CD4-positive, alpha-beta T cell treated with Interleukin-6 for 4 hours (primary cell): ENCODE data around the gene DEAF1.
"Not testable (repeated sequence)": the region's sequence is repeated elsewhere in the genome, so short reads cannot be mapped to it uniquely, and the experiment has no call there.

ENCODE experiments used
- DNase-seq: peaks from one replicate; pipeline ENCODE4 v3.0.0-alpha.2; 2020; ENCODE audit warnings: mixed read lengths

Gene DEAF1

DNA sequence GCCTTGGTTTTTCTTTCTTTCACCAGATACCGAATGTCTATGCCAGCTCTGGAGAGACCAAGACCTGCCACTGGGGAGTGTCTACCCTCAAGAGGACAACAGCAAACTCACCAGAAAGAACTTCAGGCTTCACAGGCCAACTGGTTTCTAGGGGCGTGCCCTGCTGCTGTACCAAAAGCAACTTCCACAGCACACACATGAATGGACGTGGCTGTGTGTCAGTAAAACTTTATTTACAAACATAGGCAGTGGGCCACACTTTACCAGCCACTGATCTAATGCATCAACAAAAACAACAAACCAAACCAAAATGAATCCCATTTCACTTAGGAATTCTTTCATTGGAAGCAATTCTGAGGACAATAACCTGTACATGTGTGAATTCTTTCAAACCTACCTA, 16.7 kb downstream of the DEAF1 start:
- no peak for DNase-seq

GRCh38 chr11:674406-674805, 20.6 kb downstream of the DEAF1 start:
- DNase-seq, result no peak

GRCh38 chr11:673866-674265, 21.2 kb downstream of the DEAF1 start:
- DNase-seq, result no peak

- no peak for DNase-seq
These were observed 29.2 kb downstream of the DEAF1 start for GRCh38 chr11:665704-666281.

DNA sequence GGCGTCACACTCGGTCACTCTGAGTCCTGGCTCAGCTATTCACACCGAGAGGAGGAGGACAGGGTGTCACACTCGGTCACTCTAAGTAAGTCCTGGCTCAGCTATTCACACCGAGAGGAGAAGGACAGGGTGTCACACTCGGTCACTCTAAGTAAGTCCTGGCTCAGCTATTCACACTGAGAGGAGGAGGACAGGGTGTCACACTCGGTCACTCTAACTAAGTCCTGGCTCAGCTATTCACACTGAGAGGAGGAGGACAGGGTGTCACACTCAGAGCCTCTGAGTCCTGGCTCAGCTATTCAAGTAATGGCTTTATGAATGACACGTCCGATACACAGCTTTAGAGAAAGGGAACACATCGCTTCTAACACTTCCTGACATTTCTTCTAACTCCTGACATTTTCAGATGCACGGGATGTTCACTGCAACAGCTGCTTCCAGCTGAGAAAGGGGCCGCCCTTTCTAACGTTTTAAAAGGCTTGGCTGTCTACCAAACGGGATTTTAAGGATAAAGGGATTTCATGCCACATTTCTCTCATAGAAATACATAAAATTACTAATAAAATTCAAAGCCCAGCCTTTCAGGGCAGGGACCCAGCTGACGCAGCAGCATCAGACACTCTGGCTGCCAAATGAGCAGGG, 29.8 kb downstream of the DEAF1 start:
- no peak for DNase-seq

- peak; percentile 57 for DNase-seq
These were observed 32.2 kb downstream of the DEAF1 start for GRCh38 chr11:662689-663274.

- no peak for DNase-seq
These were observed 34.2 kb downstream of the DEAF1 start for GRCh38 chr11:660681-661444.

DNA sequence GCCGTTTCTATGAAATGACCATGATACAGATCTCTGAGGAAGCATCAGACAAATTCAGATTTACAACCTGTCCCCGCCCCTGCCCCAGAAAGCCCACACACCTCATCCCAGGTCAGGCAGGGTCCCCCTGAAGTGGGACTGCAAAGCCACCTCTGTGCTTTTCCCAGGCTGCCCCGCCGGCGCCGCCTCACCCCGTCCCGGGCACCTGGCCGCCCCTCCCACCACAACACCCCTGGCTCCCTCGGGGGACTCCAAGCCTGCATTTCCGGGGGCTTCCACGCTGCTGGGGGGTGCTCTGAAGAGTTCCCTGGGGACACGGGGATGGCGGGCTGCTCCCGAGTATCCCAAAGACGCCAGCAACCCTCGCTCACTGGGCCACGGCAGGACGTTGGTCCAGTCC, 34.7 kb downstream of the DEAF1 start:
- DNase-seq, result no peak

DNA sequence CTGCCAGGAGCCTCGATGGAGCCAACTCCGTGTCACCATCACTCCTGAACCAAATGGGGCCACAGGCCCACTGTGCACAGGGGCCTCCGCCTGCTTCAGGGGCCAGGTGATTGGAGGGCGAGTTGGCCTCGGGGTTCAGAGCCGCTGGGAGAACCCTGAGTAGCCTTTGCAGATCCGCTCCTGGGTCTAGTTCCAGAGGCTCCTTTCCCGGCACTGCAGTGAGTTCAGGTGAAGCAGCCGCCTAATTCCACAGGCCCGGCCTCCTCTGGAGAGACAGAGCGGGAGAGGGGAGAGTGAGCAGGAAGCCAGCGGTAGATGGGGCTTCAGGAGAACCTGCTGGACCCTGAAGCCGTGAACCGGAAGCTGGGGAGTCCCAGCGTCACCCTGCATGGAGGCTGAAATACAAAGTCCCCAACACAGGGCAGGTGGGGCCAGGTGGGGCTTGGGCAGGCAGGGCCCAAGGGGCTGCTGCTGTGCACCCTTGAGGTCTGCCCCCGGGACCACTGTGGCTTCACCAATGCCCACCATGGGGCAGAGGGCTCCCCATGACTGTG, 35.4 kb downstream of the DEAF1 start:
- no peak for DNase-seq

GRCh38 chr11:657691-658126, 37.3 kb downstream of the DEAF1 start:
- DNase-seq, result no peak

GRCh38 chr11:656866-657265, 38.2 kb downstream of the DEAF1 start:
- DNase-seq, result no peak

GRCh38 chr11:656426-656825, 38.6 kb downstream of the DEAF1 start:
- no peak for DNase-seq

DNA sequence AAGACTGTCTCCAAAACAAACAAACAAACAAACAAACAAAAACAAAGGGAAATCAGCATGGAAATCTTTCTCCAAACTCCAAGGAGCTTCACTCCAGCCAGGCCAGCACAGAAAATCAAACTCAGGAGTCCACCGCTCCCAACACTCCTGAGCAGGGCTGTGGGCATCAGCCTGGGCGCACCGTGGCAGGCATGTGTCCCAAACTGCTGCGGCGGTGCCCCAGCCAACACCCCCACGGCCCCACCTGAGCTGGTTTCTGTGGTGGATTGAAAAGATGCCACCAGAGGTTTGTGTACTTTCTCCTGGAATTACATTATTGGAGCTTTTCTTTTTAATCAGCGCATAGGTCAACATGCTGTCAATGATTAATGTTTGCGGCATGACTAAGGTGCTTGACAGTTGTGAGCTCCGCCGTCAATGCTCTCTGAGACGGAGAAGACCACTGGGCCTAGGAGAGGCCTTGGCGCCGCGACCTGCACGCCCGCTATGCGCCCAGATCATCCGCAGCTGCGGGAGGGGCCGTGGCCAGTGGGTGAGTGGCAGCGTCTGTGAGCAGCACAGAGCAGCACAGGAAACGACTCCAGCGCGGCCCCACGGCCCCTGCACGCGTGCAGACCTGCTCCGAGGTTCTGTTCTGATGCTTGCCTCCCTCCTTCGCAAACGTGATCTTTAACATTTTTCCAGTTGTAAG, 39.8 kb downstream of the DEAF1 start:
- no peak for DNase-seq

GRCh38 chr11:654444-654843, 40.6 kb downstream of the DEAF1 start:
- not testable (repeated sequence) for DNase-seq

DNA sequence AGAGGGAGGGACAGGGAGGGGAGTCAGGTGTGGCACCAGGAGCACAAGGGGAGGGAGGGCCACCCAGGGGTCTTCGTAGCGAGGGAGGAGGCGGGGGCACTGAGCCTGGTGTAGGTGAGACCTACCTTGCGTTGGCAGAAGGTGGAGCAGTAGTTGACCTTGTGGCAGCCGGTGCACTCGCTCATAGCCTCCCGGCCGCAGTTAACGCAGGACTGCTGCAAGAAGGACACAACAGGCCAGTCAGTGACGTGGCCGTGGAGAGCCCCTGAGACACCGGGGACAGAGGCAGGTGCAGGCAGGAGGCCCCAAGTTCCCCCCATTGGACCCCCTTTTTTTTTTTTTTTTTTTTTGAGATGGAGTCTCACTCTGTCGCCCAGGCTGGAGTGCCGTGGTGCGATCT, 41.2 kb downstream of the DEAF1 start:
- no peak for DNase-seq

DNA sequence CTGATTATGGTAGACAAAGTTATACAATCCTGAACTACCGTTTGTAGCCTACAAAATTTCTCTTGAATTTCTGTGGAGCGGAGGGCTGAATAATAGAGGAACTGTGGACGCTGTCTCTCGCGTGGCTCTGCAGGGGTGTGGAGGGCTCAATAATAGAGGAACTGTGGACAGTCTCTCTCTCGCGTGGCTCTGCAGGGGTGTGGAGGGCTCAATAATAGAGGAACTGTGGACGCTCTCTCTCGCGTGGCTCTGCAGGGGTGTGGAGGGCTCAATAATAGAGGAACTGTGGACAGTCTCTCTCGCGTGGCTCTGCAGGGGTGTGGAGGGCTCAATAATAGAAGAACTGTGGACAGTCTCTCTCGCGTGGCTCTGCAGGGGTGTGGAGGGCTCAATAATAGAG, 41.9 kb downstream of the DEAF1 start:
- not testable (repeated sequence) for DNase-seq

DNA sequence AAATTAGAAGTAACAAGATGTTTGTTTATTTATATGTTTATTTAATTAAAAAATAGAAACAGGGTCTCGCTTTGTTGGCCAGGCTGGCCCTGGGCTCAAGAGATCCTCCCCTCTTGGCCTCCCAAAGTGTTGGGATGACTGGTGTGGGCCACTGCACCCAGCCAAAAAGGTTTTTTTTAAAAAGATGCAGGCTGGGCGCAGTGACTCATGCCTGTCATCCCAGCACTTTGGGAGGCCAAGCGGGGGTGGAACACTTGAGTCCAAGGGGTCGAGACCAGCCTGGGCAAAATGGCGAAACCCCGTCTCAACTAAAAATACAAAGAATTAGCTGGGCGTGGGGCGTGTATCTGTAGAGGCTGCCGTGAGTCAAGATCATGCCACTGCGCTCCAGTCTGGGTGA, 44.5 kb downstream of the DEAF1 start:
- no peak for DNase-seq

DNA sequence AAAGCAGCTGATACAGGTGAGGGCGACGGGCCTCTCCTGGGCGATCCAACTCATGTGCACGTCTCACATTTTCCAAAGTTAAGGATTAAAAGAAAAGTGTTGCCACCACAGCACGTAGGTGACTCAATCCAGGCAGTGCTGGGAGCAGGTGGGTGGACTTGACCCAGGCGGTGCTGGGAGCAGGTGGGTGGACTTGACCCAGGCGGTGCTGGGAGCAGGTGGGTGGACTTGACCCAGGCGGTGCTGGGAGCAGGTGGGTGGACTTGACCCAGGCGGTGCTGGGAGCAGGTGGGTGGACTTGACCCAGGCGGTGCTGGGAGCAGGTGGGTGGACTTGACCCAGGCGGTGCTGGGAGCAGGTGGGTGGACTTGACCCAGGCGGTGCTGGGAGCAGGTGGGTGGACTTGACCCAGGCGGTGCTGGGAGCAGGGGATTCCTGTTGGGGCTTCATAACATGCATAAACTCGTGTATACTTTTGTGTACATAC, 47.3 kb downstream of the DEAF1 start:
- not testable (repeated sequence) for DNase-seq

DNA sequence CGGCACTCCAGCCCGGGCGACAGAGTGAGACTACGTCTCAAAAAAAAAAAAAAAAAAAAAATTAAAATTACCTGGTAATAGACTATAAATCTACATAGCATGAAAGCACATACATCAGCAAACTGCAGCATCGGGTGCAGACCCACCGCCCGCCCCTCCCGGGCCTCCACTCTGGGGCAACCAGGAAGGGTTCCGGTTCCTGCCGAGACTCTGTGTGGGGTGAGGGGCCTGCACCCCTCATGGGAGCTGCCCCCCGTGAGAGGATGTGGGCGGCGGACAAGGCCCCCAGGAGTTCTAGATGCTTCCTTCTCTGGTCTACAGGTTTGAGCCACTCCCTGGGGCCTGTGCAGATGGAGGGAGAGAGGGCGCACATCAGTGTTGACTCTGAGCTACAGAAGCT, 48.8 kb downstream of the DEAF1 start:
- DNase-seq, result no peak

- no peak for DNase-seq
These were observed 49.5 kb downstream of the DEAF1 start for GRCh38 chr11:645536-645935.

DNA sequence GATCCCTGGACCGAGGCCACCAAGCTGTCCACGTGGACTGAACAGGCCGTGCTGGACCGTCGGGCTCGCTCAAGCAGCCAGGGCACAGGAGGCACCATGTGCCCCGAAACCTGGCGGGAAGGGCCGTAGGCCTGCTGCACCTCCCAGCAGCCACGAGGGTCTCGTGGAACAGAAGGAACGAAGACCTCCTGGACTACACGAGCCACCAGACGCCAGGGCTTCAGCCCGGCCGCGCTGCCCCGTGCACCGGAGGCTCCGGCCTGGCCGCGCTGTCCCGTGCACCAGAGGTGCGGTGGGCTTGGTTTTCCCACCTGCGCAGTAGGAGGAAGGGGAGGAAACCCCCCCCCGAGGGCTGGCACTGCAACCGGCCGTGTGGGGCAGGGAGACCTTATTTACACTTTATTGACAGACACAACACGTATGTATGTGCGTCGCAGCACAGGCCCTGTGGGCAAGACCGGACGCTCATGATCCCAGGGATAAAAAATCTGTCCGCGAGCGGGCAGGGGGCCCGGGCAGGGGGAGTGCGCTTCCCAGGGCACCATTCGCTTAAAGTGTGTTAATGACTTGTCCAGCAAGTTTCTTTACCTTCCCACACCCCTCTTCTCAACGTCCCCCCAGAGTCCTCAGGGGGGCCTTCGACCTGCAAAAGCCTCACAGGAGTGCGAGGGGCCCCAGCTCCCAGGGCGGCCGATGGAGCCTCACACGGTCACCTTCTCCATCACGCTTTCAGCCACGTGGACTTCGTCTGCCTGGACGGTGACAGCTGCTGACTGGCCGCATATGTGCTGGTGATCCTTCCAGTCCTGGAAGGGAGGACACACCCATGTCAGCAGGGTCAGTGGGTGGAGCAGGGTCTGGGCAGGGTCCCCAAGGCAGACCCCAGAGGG, 50.9 kb downstream of the DEAF1 start:
- no peak for DNase-seq

- DNase-seq, result no peak
These were observed 51.7 kb downstream of the DEAF1 start for GRCh38 chr11:643366-643765.
